GM12878 (cell line): ENCODE results near the gene GNG13. TPM values are rescaled to one million over a fixed set of nuclear protein-coding genes. Genes with fewer than 3 reads are reported as not detected.

ENCODE experiments used
- ATAC-seq: fragments of 200-7000 bp; cut with Tn5 transposase; 3 replicates; pipeline ENCODE4 v1.9.1; 2020; ENCODE audit warnings: mild to moderate bottlenecking, moderate library complexity
- BruUV-seq: library from RNA; stranded (reverse); fragments of 400-500 nt; replicated peaks from 2 replicates; lab custom pipeline; 2021; lab: Mats Ljungman, UMichigan
- CTCF ChIA-PET: fragments of 300-600 bp; sonication (Branson Sonifier 250); formaldehyde crosslinking; extraction: SDS; loops from one replicate; lab custom pipeline; 2021; ENCODE audit warnings: inconsistent platforms; lab: Yijun Ruan, JAX
- POLR2A ChIA-PET: fragments of 350-600 bp; formaldehyde crosslinking; extraction: SDS; loops from one replicate; lab custom pipeline; 2021; ENCODE audit warnings: inconsistent platforms; lab: Charles Lee
- RAD21 ChIA-PET: fragments of 300-600 bp; sonication (Branson Sonifier 250); formaldehyde crosslinking; loops from one replicate; lab custom pipeline; 2023; ENCODE audit warnings: antibody characterized with exemption; ENCODE audit not compliant: unreplicated experiment; lab: Charles Lee
- SMC1A ChIA-PET: fragments of 300-600 bp; sonication (Branson Sonifier 250); formaldehyde crosslinking; loops from one replicate; lab custom pipeline; 2023; ENCODE audit not compliant: unreplicated experiment, uncharacterized antibody; lab: Charles Lee
- DNase-seq: peaks from one replicate; pipeline ENCODE4 v3.0.0-alpha.2; 2011; ENCODE audit warnings: low read depth, low spot score
- FAIRE-seq: peaks from 3 replicates; lab custom pipeline; 2011; peaks lifted over from hg19 to GRCh38; lab: Jason Lieb, UNC
- H2AFZ ChIP-seq: 2 replicates; pipeline ENCODE4 v1.6.0; 2011; ENCODE audit warnings: low read depth, low read length, control low read depth; ENCODE audit not compliant: control insufficient read depth
- H3K27ac ChIP-seq: 2 replicates; pipeline ENCODE4 v1.5.1; 2011; ENCODE audit warnings: control low read depth; ENCODE audit not compliant: control insufficient read depth, insufficient read depth
- H3K27me3 ChIP-seq, 2 experiments: replicated peaks in 1 of 2; 2 replicates each; pipeline versions ENCODE4 v1.6.0 to v1.6.1; 2011; ENCODE audit warnings: low read length in 1 of 2; ENCODE audit not compliant: control insufficient read depth in 2 of 2, insufficient read depth in 2 of 2
- H3K36me3 ChIP-seq, 2 experiments: 2 replicates each; pipeline ENCODE4 v1.5.1; 2011; ENCODE audit warnings: low read length in 1 of 2; ENCODE audit not compliant: control insufficient read depth in 2 of 2, insufficient read depth in 2 of 2
- H3K4me1 ChIP-seq: 2 replicates; pipeline ENCODE4 v1.6.1; 2011; ENCODE audit warnings: mild to moderate bottlenecking, low read length, moderate library complexity, mixed read lengths; ENCODE audit not compliant: control insufficient read depth, insufficient read depth
- H3K4me2 ChIP-seq: 2 replicates; pipeline ENCODE4 v1.6.0; 2011; ENCODE audit warnings: control low read depth; ENCODE audit not compliant: control insufficient read depth, insufficient read depth
- H3K4me3 ChIP-seq: fragments of 200-600 bp; sonication (generic); 2 replicates; pipeline ENCODE4 v1.5.1; 2016
- H3K79me2 ChIP-seq: 2 replicates; pipeline ENCODE4 v1.6.0; 2011; ENCODE audit warnings: low read length; ENCODE audit not compliant: control insufficient read depth, insufficient read depth
- H3K9ac ChIP-seq: 2 replicates; pipeline ENCODE4 v1.8.0; 2011; ENCODE audit warnings: low read length, control low read depth, mixed read lengths; ENCODE audit not compliant: control insufficient read depth, insufficient read depth
- H3K9me3 ChIP-seq: replicated peaks from 3 replicates; pipeline ENCODE4 v1.5.1; 2011; ENCODE audit warnings: mild to moderate bottlenecking, low read length; ENCODE audit not compliant: control insufficient read depth, insufficient read depth
- H4K20me1 ChIP-seq: 2 replicates; pipeline ENCODE4 v1.6.0; 2011; ENCODE audit not compliant: control insufficient read depth, insufficient read depth
- CHD2 ChIP-seq: IDR thresholded peaks from 2 replicates; pipeline ENCODE4 v1.6.1; 2011; ENCODE audit warnings: low read depth, low read length, improper control_type of control experiment, borderline replicate concordance
- KAT2A ChIP-seq: conservative IDR thresholded peaks from 2 replicates; pipeline ENCODE4 v1.6.1; 2011; ENCODE audit warnings: low read depth, low read length; ENCODE audit not compliant: control insufficient read depth
- NR2C1 ChIP-seq: fragments of 450-650 bp; IDR thresholded peaks from 2 replicates; pipeline ENCODE4 v1.6.1; 2017; ENCODE audit warnings: antibody characterized with exemption, mild to moderate bottlenecking, moderate library complexity
- NRF1 ChIP-seq: conservative IDR thresholded peaks from 2 replicates; pipeline ENCODE4 v1.6.1; 2011; ENCODE audit warnings: mild to moderate bottlenecking, low read depth, low read length, improper control_type of control experiment
- PAX5 ChIP-seq: IDR thresholded peaks from 2 replicates; pipeline ENCODE4 v1.6.1; 2011; ENCODE audit warnings: low read depth, low read length, borderline replicate concordance
- SMARCA5 ChIP-seq: fragments of 450-650 bp; IDR thresholded peaks from 2 replicates; pipeline ENCODE4 v1.6.1; 2017; ENCODE audit warnings: mild to moderate bottlenecking
- WRNIP1 ChIP-seq: IDR thresholded peaks from 2 replicates; pipeline ENCODE4 v1.6.1; 2011; ENCODE audit warnings: low read depth, low read length, improper control_type of control experiment, borderline replicate concordance
- ZSCAN29 ChIP-seq: fragments of 450-650 bp; IDR thresholded peaks from 2 replicates; pipeline ENCODE4 v1.6.1; 2017; ENCODE audit warnings: mild to moderate bottlenecking, moderate library complexity
- WGBS: methylation state at CpG from one replicate; pipeline ENCODE4 v1.1.6; 2016; ENCODE audit warnings: low lambda C conversion rate; ENCODE audit not compliant: insufficient replicate concordance, insufficient coverage; ENCODE audit errors: missing lambda C conversion rate; 5-methylcytosine and 5-hydroxymethylcytosine counted together
- in situ Hi-C: fragments of 300-500 bp; cut with MboI; formaldehyde crosslinking; loops from 9 replicates; pipeline ENCODE4 v1.14.3; 2018; ENCODE audit warnings: mixed read lengths
- intact Hi-C: fragments of 100-400 bp; cut with micrococcal nuclease; formaldehyde crosslinking; loops from one replicate; pipeline ENCODE4 v1.14.2; 2022; ENCODE audit not compliant: unreplicated experiment
- polyA plus RNA-seq, 11 experiments: library from polyadenylated mRNA; depleted of rRNA in 4 of 11; unstranded in 6 of 11; stranded (reverse) in 5 of 11; fragments of >200 nt; fragmentation: Nextera tagmentation in 4 of 11; fragmentation: Illumina TruSeq in 1 of 11; extraction: Ambion mirVana in 4 of 11; extraction: Trizol in 1 of 11; gene quantifications; 1 replicate in 1 of 11; 2 replicates in 10 of 11; pipeline versions ENCODE4 v1.2.1 to v1.2.3, GENCODE V29; 2011 to 2016; ENCODE audit warnings: inconsistent platforms in 2 of 11, missing spikeins in 2 of 11, low read depth in 1 of 11
- total RNA-seq, 4 experiments: library from RNA; depleted of rRNA in 3 of 4; stranded (reverse); fragments of >200 nt in 3 of 4; fragmentation: Illumina TruSeq in 1 of 4; extraction: Trizol in 1 of 4; gene quantifications; 2 replicates each; pipeline versions ENCODE4 v1.2.1 to v1.2.3, GENCODE V29; 2013 to 2021
- TF ChIP-seq, protein P1 (sequence below): fragments of 450-650 bp; IDR thresholded peaks from 2 replicates; pipeline ENCODE4 v1.6.1; 2017; ENCODE audit warnings: mild to moderate bottlenecking, low read depth, inconsistent platforms; ENCODE audit not compliant: poor library complexity, severe bottlenecking
- TF ChIP-seq, protein P2 (sequence below), 3 experiments: IDR thresholded peaks in 2 of 3; conservative IDR thresholded peaks in 1 of 3; 2 replicates each; pipeline ENCODE4 v1.5.1; 2011; ENCODE audit warnings: low read depth in 3 of 3, low read length in 3 of 3, mild to moderate bottlenecking in 3 of 3, control low read depth in 2 of 3, moderate library complexity in 2 of 3, inconsistent platforms in 1 of 3, mixed read lengths in 1 of 3; ENCODE audit not compliant: control insufficient read depth in 2 of 3, insufficient read depth in 1 of 3; ENCODE audit errors: extremely low read depth in 1 of 3

Gene GNG13
- total and polyA plus RNA-seq, 10 of the 15 experiments (the other 5 are each of a cell fraction or from before 2014, with no cell fraction given) = not detected

DNA sequence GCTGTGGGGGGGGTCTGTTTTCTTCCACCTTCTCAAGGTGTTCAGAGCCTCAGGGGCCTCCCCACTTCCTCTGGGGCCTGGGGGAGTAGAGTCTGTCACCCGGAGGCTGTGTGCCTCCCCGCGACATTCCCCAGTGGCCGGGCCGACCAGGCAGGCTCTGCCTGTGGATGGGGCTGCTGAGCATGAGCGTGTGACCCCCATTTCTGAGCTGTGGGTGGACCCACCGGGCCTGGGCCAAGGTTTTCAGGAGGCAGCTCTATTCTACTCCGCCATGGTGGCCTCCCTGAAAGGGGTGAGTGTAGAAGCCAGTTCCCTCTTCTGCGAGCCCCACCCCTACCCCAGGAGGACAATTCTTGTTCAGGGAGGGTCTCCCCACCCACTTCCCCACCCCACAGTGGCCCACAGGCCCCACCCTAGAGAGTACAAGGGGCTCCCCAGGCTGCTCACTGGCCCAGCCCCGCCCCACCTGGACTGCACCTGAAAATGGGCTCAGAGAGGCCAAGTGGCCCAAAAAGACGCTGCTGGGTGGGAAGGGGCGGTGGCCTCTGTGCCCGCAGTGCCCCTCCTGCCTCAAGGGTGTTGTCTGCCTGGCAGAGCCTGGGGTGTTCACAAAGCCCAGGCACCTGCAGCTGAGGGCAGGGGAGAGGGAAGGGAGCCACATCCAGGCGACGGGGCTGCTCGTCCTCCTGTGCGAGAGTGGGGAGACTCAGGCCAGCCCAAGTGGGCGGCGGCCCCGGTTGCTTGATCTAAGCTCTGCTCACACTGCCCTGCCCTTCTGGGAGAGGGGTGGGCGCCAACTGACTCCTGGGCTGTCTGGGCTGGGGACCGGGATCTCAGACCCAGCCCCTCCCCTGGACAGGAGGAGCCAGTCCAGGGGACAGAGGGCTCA, 38.7 kb downstream of the GNG13 start (continued):
- TF ChIP-seq, protein P1, sequence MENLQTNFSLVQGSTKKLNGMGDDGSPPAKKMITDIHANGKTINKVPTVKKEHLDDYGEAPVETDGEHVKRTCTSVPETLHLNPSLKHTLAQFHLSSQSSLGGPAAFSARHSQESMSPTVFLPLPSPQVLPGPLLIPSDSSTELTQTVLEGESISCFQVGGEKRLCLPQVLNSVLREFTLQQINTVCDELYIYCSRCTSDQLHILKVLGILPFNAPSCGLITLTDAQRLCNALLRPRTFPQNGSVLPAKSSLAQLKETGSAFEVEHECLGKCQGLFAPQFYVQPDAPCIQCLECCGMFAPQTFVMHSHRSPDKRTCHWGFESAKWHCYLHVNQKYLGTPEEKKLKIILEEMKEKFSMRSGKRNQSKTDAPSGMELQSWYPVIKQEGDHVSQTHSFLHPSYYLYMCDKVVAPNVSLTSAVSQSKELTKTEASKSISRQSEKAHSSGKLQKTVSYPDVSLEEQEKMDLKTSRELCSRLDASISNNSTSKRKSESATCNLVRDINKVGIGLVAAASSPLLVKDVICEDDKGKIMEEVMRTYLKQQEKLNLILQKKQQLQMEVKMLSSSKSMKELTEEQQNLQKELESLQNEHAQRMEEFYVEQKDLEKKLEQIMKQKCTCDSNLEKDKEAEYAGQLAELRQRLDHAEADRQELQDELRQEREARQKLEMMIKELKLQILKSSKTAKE = no peak

DNA sequence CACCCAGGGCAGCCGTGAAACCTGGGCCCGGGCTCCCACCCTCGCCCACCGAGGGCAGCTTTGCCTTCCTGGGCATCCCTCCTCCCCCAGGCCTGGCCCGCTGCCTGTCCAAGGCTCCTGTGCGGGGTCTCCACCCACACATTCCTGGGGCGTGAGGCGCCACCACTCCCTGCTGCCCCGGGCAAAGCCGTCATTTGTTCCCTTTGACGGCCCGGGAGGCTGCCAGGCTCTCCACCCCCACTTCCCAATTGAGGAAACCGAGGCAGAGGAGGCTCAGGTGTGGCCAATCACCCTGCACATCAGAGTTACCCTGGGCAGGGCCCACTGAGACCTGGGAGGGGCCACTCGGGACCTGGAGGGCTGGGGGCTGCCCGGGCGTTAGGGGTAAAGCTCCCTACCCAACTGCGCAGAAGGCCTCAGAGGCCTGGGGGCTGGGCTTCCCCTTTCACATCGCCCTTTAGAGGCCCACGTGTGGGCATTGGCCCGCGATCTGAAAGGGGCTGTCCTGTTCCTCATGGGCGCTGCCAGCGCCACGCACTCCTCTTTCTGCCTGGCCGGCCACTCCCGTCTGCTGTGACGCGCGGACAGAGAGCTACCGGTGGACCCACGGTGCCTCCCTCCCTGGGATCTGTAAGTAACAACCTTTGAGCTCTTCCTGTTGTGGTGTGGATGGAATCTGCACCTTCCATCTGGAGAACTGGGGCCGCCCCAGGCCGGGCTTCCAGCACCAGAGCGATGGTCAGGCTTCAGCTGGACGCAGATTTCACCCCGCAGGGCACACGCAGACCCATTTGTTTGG, 39.8 kb downstream of the GNG13 start, which contains the start of gene MSLN:
TSS of gene MSLN (plus strand) at position 190 of the 799 bp plus-strand sequence. CDS start 1,947 bp downstream, outside the sequence.
- ChIA-PET CTCF (no interaction called here), RAD21 (no interaction called here), POLR2A (no interaction called here), SMC1A (no interaction called here)
- no peak within 1 kb of the TSS for H3K27ac ChIP-seq
- H3K4me1 ChIP-seq = no peaks in the 10 kb centered on the region
- intact Hi-C loops (no loop called here), in situ Hi-C loops (no loop called here)
- H3K4me2 ChIP-seq = no peak within 1 kb of the TSS
- H3K79me2 ChIP-seq = no peaks in the 10 kb centered on the region
- H2AFZ ChIP-seq = no peak within 1 kb of the TSS
- no TSS peak for BruUV-seq
- H3K9ac ChIP-seq = no peak within 1 kb of the TSS
- DNase-seq = no peak
- no peaks in the 10 kb centered on the region for H3K27me3 ChIP-seq
- no peaks in the 10 kb centered on the region for H4K20me1 ChIP-seq
- no peaks in the 10 kb centered on the region for H3K36me3 ChIP-seq
- ATAC-seq = no peak
- no peak for FAIRE-seq
- WGBS = 44% methylated on average over 35 of the region's 37 CpGs
- TF ChIP-seq NRF1 (no peak), WRNIP1 (no peak), KAT2A (no peak), CHD2 (no peak), PAX5 (no peak), SMARCA5 (no peak), NR2C1 (no peak), ZSCAN29 (no peak)
- TF ChIP-seq, protein P2, sequence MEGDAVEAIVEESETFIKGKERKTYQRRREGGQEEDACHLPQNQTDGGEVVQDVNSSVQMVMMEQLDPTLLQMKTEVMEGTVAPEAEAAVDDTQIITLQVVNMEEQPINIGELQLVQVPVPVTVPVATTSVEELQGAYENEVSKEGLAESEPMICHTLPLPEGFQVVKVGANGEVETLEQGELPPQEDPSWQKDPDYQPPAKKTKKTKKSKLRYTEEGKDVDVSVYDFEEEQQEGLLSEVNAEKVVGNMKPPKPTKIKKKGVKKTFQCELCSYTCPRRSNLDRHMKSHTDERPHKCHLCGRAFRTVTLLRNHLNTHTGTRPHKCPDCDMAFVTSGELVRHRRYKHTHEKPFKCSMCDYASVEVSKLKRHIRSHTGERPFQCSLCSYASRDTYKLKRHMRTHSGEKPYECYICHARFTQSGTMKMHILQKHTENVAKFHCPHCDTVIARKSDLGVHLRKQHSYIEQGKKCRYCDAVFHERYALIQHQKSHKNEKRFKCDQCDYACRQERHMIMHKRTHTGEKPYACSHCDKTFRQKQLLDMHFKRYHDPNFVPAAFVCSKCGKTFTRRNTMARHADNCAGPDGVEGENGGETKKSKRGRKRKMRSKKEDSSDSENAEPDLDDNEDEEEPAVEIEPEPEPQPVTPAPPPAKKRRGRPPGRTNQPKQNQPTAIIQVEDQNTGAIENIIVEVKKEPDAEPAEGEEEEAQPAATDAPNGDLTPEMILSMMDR (IDR thresholded peaks at IDR 0.05 in 2 of 3, conservative IDR thresholded peaks at IDR 0.05 in 1 of 3; ENCODE audit: control insufficient read depth in 2 of 3, extremely low read depth in 1 of 3, insufficient read depth in 1 of 3, low read depth in 3 of 3, low read length in 3 of 3) = no peak
- no peaks in the 10 kb centered on the region; the same call in 2 of the 3 replicates for H3K9me3 ChIP-seq
- H3K4me3 ChIP-seq = no peak within 1 kb of the TSS
